NCI-H2171 treated with DMSO at 0.1 percent for 48 hours (cell line): ENCODE measurements around the gene TXNRD1.
"Not testable (repeated sequence)": the region's sequence is repeated elsewhere in the genome, so short reads cannot be mapped to it uniquely, and the experiment has no call there.

ENCODE experiments used
- DNase-seq: peaks from one replicate; lab custom pipeline; 2025; lab: John Stamatoyannopoulos, UW

The TXNRD1 gene

DNA sequence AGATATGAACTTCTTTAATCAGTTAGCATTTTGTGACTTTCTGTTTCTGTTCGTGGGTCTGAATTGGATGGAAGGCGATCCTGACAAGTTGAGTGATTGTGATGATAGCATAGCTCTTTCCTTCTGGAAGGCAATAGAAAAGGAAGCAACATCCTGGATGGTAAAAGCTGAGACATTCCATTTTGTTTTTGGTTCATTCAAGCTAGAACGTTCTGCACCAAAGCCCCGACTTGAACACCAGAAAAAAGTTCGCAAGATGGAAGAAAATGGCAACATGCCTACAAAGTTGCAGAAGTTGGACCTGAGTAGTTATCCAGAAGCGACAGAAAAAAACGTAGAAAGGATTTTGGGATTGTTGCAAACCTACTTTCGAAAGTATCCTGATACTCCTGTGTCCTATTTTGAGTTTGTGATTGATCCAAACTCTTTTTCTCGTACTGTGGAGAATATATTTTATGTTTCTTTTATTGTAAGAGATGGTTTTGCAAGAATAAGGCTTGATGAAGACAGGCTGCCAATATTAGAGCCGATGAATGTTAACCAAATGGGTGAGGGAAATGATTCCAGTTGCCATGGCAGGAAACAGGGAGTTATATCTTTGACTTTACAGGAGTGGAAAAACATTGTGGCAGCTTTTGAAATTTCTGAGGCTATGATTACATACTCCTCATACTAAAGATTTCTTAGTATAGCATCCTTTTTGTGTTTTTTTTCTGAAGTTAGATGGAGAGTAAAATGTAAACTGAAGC lies 88.9 kb downstream of the TXNRD1 start:
- DNase-seq, result no peak

DNA sequence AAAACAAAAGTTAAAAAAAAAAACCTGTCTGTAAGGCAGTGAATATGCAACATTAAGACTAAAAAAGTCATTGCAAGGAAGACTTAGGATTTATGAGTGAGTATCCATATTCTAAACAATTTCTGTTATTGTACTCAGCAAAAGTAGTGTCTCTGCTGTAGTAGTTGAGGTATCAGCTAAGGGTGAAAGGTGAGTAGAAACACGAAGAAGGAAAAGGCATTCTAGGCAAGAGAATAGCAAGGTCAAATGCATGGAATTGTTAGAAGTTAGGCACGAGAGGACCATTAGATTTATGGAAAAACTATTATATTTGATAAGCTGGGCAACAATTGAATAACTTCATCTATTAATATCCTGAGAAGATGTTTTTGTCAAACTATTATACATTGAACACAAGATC lies 89.8 kb downstream of the TXNRD1 start:
- DNase-seq, result no peak

DNA sequence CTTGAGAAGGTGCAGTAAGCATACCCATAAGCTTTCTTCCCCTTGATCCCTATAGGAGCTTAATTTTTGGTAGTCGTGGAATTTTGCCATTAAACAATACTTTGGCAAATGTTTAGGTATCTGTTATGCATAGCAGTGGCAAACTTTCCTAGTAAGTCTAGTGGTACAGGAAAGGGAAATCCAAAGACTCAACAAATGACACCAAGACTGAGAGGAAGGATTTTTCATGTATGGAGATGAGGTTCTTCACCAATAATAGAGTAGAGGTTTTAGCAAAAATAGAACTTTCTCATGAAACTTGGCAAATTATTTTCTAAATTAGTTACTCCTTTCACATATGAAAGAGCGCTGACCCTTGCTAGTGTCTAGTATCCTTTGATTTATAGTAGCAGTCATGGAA lies 90.8 kb downstream of the TXNRD1 start:
- DNase-seq, result no peak

DNA sequence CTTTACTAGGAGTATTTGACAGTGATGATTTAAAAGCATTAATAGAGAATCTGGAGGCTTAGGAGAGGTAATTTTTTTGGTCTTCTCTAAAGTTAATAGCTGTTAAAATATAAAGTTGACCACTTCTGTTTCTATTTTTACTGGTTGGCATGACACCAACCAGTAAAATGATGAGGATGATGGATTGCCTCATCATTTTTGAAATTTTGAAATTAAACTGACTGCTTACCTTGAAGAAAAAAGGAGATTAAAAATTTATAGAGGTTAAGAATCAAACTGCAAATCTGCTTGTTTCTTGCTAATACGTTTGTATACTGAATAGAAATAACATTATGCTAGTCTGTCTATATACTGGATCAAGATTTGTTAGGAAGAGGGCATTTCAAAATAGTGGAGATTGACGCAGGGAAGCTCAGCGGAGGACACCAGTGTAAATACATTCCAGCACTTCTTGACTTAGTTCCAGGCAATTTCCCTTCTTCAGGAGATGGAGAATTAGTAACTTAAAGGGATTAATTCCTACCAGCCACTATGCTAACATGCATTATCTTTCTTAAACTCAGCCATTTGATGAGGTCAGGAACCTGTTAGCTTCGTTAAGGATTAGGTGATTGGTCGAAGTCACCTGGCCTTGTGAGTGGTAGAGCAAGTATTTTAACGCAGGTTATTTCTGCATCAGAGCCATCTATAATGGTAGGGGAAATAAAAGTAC lies 91.5 kb downstream of the TXNRD1 start:
- DNase-seq, result no peak

DNA sequence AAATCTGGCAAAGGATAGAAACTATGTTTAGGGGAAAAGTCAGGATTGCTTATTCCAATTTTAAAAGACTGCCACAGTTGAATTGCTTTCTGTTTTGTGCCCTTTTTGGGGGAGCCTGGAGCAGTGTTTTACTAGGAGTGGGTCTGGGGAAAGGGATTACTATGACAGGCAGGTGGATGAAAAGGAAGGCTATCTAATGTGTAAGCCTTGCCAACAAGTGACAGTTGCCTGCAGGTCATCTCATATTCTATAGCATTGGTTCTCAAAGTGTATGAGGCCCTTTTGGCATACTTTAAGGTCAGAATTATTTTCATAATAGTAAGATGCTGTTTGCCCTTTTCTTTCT lies 92.0 kb downstream of the TXNRD1 start:
- no peak for DNase-seq

DNA sequence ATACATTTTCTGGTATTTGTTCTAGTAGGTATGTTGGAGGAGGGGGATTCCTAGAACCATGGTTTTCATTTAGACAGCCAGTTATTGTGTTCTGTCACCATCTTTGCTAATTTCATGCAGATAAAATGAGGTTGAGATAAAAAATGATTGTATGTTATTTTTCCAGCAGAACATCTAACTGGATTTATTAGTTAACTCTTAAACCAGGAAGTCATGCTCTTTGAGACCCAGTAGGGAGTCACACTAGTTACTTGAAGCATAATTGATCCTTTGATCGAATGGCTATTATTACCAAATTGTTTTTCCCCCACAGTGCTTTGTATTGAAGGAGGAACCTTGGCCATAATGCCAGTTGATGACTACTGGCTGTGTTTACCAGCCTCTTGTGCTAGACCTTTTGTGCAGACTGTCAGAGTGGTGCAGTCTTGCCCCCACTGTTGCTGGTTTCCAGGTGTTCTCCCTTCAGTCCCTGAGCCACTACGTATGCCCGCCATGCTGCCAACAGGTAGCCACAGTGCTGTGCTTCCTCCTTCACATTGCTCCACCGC lies 93.9 kb downstream of the TXNRD1 start:
- no peak for DNase-seq

DNA sequence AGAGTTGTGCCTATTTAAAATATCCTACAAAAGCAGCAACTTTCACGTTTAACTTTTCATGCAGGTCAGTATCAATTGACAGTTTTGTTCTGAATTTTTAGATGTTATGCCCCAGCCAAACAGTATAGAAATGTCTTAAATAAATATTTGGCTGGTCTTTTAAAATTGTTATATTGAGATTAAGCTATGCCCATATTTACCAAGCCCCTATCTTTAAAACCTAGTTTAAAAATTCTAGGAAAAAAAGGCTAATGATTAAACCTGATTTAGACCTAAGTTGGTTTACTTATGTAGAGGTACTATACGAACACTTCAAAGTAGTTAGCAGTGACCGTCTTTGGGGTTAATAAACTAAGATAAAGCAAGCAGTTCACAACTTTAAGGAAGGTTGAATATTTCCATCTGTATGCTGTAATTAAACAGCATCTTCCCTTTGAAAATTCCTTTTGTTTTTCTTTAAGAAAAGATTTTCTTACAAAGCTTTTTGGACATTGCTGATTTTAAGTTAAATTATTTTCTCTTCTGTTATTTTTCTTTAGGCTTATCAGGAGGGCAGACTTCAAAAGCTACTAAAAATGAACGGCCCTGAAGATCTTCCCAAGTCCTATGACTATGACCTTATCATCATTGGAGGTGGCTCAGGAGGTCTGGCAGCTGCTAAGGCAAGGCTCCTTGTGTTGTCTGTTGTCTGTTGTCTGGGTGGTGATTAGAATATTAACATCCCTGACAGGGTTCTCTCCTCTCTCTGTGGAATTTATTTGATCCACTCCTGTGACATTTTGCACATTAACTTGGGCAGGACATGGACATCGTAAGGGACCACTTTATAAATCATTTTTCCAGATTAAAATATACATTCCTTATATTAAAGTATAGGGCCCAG lies 95.4 kb downstream of the TXNRD1 start:
- no peak for DNase-seq

DNA sequence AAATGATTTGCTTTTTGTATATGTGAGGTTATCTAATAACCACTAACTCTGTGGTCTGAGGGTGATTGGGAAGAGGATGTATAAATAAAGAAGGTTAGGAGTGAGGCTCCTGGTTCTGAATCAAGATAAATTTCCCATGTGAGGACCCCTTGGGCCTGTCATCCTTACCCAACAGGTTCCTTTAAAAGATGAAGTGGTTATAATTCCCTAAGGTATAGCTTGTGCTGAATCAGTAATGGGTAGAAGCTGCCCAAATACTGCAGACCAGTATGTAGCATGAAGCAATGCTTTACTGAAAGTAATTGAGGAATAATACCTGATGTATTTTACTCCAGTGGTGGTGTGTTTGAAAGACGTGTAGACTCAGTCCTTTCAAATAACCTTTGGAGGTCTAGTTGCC lies 96.6 kb downstream of the TXNRD1 start:
- DNase-seq, result no peak

DNA sequence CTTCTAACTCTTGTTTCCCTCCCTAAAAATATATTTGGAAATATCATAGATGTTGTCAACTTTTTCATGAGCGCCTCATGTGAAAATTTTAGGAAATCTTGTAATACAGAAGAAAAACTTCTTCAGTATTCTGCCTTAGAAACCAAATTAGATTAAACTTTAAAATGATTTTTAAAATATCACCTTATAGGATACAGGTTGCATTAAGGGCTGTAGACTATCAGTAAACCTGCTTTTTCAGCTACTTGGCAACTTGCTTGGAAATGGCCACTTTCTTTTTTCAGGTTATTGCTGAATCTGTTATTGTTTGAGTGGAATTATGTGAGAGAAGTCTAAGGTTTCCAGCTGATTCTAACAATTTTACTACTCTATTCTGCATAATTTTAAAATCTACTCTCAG lies 97.1 kb downstream of the TXNRD1 start:
- DNase-seq, result no peak

DNA sequence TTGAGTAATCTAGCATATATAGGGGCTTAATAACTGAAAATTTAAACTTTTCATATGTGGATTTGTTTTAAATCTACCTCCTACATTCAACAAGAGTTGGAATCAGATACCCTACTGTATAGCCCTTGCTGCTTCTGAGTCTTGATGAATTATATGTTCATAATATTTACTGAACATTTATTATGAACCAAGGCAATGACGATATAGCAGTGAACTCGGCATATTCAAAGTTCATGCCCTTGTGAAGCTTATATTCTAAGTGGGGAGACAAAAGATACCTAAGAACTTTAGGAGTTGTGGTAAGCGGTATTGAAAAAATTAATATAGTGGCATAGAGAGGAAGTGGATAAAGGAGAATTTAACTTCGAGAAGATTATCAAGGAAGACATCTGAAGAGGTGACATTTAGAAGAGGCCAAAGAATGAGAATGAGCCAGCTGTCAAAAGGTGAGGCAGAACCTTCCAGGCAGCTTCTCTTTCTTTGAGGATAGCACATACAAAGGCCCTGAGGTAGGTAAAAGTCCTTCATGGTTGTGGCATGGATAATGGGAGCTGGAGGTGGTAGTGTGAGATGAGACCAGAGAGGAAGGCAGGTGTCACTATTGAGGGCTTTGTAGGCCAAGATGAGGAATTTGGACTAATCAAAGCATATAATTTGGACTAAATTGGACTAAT lies 98.1 kb downstream of the TXNRD1 start:
- DNase-seq, result no peak

DNA sequence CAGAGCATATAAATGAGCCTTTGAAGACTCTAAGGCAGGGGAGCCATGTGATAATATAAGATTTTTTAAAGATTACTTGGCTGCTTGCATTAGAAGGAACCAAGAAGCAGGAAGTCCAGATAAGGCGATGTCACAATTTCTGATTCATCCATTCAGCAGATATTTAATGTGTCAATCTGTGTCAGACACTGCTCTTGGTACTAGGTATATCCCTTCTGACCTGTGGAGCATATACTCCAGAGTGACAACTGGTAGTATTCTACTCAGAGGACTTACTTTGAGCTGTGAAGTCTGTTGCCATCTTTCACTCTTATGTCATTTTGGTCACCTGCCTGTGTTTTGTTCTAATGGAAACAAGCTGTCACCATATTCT lies 98.6 kb downstream of the TXNRD1 start:
- DNase-seq, result no peak

DNA sequence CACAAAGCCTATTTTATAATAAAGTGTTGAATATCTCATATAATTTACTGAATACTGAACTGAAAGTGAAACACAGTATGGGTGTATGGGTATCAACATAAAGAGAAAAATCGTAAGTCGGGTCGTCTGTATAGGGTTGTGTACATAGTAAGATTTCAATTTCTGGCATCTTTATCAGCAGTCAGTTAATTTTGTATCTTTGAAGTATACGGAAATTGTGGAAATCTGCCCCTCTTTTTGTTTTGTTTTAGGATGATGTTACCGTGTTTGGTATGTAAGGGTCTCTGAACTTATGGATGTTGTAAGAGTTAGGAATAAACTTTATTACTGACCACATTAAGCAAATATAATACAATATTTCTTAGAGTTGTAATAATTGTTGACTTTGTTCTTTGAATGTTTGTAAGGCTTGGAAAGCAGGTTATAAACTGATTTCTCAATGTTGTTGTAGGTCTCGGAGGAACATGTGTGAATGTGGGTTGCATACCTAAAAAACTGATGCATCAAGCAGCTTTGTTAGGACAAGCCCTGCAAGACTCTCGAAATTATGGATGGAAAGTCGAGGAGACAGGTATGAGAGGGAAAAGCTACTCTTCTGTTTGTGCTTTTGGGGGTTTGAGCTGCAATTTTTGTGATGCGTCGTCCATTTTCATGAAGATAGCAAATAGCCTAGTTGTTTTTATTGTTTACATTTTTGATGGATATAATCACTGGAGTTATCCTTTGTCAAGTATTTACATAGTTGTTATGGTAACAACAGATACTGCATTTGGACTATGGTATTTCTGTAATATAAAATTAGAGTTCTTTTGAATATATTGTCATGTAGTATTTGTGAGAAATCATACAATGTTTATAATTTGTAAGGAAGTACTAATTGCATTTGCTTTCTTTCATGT lies 100.0 kb downstream of the TXNRD1 start:
- DNase-seq, result no peak

DNA sequence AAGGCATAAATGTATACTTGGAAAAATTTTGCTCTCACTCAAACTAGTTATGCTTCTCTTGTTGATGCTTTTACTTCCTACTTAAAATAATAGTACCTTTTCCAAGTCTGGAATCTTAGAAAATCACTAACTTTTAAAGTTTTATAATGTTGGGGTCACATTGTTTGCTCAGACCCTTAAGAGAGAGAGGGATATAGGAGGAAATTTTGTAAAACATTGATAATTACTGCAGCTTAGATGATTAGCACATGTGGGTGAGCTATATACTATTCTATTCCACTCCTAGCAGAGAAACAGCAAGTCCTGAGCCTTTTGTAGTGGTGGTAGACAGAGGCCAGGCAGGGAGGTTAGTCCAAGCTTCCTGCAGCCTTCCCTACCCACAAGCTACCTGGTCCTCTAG lies 101.4 kb downstream of the TXNRD1 start:
- no peak for DNase-seq

DNA sequence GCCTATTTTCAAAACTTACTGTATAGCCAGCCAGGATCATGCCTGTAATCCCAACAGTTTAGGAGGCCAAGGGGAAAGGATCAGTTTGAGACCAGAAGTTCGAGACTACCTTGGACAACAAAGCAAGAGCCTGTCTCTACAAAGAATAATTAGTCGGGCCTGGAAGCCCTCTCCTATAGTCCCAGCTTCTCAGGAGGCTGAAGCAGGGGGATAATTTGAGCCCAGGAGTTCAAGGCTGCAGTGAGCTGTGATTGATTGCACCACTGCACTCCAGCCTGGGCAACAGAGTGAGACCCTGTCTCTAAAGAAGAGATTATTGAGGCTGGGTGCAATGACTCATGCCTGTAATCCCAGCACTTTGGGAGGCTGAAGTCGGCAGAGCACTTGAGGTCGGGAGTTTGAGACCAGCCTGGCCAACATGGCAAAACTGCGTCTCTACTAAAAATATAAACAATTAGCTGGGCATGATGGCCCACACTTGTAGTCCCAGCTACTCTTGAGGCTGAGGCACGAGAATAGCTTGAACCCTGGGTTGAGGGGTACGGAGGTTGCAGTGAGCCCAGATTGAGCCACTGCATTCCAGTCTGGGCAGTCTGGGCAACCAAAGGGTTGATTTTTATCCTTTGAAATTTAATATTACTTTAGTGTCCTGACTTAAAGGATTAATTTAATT lies 102.1 kb downstream of the TXNRD1 start:
- DNase-seq, result no peak

DNA sequence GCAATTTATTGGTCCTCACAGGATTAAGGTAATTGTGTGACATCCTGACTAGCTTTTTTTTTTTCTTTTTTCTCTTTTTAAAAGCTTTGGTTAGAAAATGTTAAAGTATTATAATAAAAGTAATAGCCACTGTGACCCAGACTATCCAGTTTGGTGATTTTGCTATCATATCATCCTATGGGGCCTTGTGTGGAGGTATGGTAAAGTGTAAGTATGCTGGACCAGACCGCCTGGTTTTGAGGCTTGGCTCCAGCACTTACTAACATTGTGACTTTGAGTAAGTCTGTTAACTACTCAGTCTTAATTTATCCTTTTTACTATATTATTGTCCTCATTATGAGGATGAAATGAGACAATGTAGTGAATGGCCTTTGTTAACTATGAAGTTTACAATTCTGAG lies 103.4 kb downstream of the TXNRD1 start:
- DNase-seq, result no peak

DNA sequence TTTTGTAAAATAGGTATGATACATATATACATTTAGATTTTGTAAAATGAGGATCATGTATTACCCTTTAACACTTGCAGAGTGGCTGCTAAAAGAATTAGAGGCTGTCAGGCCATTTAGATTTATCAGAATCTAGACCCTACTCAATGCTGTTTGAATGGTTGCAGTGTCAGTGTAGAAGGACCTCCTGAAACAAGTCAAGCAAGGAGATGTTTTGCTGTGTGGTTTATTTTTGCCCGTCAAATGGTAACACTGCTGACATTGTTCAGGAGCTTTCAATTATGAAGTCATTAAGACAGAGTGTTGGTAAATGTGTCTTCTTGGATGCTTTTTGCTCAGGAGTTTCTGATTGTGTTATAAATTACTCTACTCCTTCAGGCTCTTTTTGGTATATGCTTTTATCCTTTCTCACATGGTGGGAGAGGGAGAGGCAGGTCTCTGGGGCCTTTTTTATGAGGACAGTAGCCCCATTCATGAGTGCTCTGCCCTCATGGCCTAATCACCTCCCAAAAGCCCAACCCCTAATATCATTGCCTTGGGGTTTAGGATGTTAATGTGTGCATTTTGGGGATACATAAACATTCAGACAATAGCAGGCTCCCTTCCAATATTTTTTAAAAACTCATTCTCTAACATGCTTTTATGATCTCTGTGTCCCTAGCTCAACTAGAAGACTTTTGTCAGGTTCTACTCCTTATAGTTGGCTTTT lies 104.5 kb downstream of the TXNRD1 start:
- DNase-seq, result no peak

DNA sequence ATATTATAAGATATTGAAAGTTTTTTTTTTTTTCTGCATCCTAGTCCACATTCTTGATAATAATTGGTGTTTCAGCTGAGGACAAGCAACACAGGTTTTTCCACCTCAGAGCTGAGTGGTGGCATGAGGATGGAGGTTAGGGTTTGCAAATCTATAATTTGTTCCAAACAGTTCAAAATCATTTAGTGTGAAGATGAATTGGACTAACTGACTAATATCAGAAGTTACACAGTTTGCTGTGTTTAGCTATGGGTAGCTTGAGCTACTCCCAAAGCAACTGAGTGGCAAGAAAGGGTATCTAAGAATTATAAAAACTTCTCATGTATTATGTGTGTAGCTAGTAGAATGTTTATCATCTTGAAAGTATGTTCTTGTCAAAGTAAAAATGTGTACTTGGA lies 105.0 kb downstream of the TXNRD1 start:
- DNase-seq, result no peak

DNA sequence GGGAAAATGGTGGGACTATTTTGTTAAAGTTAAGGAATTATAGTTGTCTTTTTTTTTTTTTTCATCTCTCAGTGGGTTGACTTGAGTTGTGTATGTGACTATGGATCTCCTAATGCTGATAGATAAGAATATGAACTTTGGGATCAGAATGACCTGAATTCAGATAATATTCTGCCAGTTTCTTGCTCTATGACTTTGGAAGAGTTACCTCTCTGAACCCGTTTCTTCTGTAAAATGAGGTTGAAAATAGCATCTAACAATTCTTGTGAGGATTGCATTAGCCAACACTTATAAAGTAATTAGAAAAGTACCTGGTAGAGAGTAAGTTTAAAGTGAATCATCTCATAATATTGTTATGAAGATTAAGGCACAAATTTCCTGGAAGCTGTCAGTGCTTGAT lies 106.4 kb downstream of the TXNRD1 start:
- DNase-seq, result no peak

DNA sequence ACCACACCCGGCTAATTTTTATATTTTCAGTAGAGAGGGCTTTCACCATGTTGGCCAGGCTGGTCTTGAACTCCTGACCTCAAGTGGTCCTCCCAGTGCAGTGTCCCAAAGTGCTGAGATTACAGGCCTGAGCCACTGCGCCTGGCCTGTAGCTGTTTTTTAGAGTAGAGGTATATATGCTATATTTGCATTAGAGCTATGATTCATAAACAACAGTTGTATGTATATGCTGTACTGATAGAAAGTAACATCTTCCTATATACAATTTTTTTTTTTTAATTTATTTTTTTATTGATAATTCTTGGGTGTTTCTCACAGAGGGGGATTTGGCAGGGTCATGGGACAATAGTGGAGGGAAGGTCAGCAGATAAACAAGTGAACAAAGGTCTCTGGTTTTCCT lies 107.0 kb downstream of the TXNRD1 start:
- DNase-seq, result not testable (repeated sequence)

DNA sequence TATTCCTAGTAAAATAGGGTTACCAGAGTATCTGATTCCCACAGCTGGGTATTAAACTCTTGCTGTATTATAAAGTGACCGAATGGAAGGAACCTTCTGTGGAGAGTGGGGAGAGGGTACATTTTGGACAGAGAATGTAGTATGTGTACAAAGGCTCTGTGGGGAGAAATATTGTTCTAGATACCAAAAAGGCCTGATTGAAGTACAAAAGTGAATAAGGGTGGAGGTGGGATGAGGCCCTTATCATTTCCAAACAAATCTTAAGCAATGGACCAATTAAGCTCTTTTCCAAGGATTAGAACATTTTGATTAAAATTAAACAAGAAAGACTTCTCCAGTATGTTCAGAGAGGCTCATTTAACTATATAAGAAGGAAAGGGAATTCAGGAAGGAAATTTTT lies 108.3 kb downstream of the TXNRD1 start:
- DNase-seq, result no peak
